ENCODE data around the gene MSI2.

Gene MSI2

DNA sequence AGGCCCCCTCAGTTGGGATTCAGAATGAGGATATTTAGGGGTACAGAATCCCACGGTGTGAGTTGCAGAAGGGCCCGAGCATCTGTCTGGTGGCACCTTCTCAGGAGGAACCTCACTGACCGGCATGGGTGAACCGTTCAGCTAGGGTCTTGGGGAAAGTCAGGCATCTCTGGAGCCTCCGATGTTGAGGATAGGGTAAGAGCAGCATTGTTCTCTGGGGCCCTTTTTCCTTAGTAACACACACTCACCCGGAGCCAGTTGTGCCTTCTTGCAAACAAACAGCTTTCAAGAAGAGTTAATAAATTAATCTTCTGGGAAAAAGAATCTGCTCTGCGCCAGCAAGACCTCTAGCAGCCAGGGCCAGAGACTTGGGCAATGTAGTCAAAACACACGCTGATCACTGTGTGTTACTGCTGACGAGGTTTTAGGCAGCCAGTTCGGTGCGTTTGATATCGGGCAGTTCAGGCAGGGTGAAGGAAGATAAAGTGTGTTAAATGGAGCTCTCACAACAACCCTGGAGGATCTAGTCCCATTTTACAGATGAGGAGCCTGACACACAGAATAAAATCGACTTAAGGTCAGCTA lies 48.9 kb downstream of the MSI2 start:
- ChIA-PET CTCF (no interaction called here), POLR2A (ENCODE audit: low non-redundant PET) (no interaction called here)
- no peak for DNase-seq (ENCODE audit: low spot score)
- no peak overlapping the region for H3K27ac ChIP-seq
- TF ChIP-seq, protein P1, sequence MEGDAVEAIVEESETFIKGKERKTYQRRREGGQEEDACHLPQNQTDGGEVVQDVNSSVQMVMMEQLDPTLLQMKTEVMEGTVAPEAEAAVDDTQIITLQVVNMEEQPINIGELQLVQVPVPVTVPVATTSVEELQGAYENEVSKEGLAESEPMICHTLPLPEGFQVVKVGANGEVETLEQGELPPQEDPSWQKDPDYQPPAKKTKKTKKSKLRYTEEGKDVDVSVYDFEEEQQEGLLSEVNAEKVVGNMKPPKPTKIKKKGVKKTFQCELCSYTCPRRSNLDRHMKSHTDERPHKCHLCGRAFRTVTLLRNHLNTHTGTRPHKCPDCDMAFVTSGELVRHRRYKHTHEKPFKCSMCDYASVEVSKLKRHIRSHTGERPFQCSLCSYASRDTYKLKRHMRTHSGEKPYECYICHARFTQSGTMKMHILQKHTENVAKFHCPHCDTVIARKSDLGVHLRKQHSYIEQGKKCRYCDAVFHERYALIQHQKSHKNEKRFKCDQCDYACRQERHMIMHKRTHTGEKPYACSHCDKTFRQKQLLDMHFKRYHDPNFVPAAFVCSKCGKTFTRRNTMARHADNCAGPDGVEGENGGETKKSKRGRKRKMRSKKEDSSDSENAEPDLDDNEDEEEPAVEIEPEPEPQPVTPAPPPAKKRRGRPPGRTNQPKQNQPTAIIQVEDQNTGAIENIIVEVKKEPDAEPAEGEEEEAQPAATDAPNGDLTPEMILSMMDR (conservative IDR thresholded peaks at IDR 0.05; ENCODE audit: low read depth), result no peak

DNA sequence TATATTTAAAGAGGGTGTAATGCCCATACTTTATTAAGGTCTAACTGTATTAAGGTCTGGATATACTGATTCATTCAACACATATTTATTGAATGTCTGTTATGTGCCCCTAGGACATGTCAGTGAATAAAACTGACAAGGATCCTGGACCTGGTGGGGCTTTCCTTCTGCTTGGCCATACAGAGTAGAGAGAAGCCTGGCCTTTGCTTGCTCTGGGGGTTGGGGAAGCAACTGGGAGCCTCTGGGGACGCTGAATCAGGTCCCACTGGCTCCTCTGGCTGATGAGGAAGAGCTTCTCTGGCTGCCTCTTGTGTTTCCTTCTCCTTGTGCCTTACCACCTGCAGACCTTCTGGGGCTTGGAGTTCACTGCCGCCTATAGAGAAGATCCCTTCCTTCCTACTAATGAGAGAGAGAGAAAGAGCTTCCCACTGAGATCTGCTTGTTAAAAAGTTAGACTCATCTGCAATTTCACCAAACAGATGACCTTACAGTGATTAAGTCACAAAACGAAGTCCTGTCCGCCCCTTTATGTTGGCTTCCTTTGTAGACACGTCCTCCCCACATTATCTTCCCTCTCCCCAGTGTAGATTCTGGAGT lies 49.7 kb downstream of the MSI2 start:
- POLR2A ChIA-PET (ENCODE audit: low non-redundant PET), result no interaction called here
- H3K27ac ChIP-seq, result no peak overlapping the region
- DNase-seq (ENCODE audit: low spot score), result no peak
- TF ChIP-seq, protein P1 (conservative IDR thresholded peaks at IDR 0.05; ENCODE audit: low read depth), result no peak
- CTCF ChIA-PET, result interaction anchor here (0.6 kb wide), 1 partner anchor 477 kb away, joined by 3 read pairs; no protein-coding TSS in a partner anchor

DNA sequence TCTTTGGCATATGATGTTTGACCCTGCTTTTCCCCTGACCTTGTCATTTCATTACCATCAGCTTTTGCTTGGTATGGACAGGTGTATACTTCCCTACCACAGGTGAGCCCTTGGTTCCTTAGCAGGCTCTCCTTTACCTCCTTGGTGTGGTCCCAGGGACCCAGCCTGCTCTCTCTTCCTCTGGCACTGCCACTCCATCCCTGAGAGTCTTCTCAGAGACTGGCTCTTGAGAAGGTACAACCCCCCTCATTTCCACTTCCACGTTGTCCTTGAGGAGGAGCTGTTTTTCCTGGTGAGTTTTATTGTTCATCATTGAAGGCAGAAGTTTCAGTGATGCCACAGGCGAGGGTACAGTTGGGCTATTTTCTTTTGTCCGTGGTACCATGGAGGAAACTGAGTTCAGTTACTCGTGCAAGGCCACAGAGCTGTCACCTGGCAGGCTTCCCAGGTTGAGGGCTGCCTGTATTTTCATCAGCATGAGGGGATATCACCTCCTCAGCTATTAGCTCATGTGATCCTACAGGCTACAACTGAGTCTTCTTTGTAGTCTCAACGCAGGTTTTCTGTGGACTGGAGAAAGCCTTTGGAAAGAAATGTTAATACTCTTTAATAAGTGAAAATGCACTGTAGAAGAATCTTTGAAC lies 52.3 kb downstream of the MSI2 start:
- POLR2A ChIA-PET (ENCODE audit: low non-redundant PET), result no interaction called here
- no peak for DNase-seq (ENCODE audit: low spot score)
- H3K27ac ChIP-seq, result no peak overlapping the region
- TF ChIP-seq, protein P1 (conservative IDR thresholded peaks at IDR 0.05; ENCODE audit: low read depth), result no peak
- CTCF ChIA-PET, result interaction anchor here (0.5 kb wide), 1 partner anchor 584 kb away, joined by 7 read pairs; no protein-coding TSS in a partner anchor

DNA sequence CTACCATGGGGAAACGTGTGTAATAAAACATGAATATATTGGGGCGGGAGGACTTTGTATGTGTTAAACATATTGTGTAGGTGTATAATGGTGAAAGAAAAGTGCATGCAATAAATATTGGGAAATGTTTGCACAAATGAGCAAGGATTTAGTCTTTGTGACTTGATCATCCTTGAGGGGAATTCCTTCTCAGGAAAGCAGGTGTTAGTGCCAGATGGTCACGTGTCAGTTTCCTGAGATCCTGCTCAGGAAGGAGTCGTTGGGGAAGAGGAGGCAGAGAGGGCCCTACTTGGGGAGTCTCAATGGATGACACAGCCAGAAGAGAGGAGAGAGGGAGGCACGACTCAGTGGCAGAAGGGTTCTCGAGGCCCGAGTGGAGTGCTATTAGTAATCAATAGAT lies 53.2 kb downstream of the MSI2 start:
- peak overlapping the region; percentile 71 for H3K27ac ChIP-seq
- ChIA-PET POLR2A (ENCODE audit: low non-redundant PET) (no interaction called here), CTCF (interaction anchor here (0.6 kb wide), 1 partner anchor 322 kb away, joined by 3 read pairs; no protein-coding TSS in a partner anchor)
- DNase-seq (ENCODE audit: low spot score), result peak; percentile 57
- TF ChIP-seq, protein P1 (conservative IDR thresholded peaks at IDR 0.05; ENCODE audit: low read depth), result no peak

DNA sequence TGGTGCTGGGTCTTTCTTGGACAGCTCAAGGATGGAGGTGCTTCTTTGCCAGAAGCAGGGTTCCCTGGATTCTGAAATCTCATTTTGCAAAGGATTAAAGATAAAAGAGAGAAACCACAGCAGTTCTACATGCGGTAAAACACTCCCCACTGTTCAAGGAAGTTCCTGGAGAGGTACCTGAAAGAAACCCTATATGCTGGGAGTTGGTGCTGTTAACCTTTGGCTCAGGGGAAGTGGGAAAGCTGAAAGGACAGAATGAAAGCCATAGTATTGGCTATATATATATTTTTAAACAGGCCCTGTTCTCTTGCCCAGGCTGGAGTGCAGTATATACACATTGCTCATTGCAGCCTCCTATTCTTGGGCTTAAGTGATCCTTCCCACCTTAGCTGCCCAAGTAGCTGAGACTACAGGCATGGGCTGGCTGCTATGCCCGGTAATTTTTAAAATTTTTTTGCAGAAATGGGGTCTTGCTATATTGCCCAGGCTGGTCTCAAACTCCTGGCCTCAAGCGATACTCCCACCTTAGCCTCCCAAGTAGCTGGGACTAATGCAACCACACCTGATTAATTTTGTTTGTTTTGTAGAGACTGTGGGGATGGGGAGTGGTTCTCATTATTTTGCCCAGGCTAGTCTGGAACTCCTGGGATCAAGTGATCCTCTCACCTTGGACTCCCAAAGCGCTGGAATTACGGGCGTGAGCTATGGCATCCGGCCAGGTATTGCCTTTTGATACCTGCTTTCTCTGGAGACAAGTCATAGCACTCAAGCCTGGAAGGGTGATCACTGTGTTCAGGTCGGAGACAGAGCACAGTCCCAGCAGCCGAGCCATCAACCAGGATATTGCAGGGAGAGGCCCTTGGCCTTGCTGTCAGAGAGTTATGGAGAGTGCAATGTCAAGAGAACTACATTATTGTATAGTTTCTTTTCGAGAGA lies 55.2 kb downstream of the MSI2 start:
- no peak for DNase-seq (ENCODE audit: low spot score)
- H3K27ac ChIP-seq, result peak overlapping the region; percentile 32
- ChIA-PET POLR2A (ENCODE audit: low non-redundant PET) (no interaction called here), CTCF (interaction anchor here (0.6 kb wide), 1 partner anchor 546 kb away, joined by 5 read pairs; no protein-coding TSS in a partner anchor)
- TF ChIP-seq, protein P1 (conservative IDR thresholded peaks at IDR 0.05; ENCODE audit: low read depth), result no peak

DNA sequence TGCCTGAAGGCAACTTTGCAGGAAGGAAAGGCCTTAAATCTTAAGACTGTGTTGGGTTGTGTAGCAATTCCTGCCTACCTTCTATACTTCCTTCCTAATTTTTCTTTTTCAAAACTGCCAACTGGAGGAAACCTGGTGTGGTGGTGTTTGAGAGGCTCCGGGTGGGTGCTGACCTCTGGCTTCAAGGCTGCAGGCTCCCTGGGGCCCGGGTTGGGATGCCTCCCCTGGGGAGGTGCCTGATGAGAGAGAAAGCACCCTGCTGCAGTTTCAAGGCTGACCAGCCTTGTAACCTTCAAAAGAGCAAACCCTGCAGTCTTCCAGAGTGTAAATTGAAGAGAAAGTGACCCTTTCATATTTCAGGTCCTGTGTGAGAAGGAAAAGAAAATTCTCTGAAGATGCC lies 55.9 kb downstream of the MSI2 start:
- POLR2A ChIA-PET (ENCODE audit: low non-redundant PET), result no interaction called here
- CTCF ChIA-PET, result interaction anchor here (1.2 kb wide), 1 partner anchor 69 kb away, joined by 6 read pairs; no protein-coding TSS in a partner anchor
- no peak for DNase-seq (ENCODE audit: low spot score)
- TF ChIP-seq, protein P1 (conservative IDR thresholded peaks at IDR 0.05; ENCODE audit: low read depth), result no peak
- H3K27ac ChIP-seq, result peak overlapping the region; percentile 32
